ES-I3 (cell line): ENCODE measurements around the gene PTPRE.

Source experiments
- H3K36me3 ChIP-seq: 2 replicates; pipeline ENCODE4 v1.6.1; 2013; ENCODE audit warnings: mild to moderate bottlenecking, low read length, control low read depth, moderate library complexity; ENCODE audit not compliant: insufficient read depth
- H3K4me1 ChIP-seq: 2 replicates; pipeline ENCODE4 v1.6.1; 2013; ENCODE audit warnings: mild to moderate bottlenecking, control low read depth, low read length; ENCODE audit not compliant: insufficient read depth
- H3K9ac ChIP-seq: 2 replicates; pipeline ENCODE4 v1.6.1; 2013; ENCODE audit warnings: low read depth, mild to moderate bottlenecking, low read length, moderate library complexity
- H3K9me3 ChIP-seq: 2 replicates; pipeline ENCODE4 v1.6.1; 2013; ENCODE audit warnings: mild to moderate bottlenecking, low read length, moderate library complexity; ENCODE audit not compliant: control insufficient read depth, insufficient read depth

The PTPRE gene

GRCh38 chr10:128059266-128059981, 152.5 kb downstream of the PTPRE start:
- H3K9me3 ChIP-seq: no peaks in the 10 kb centered on the region
- H3K9ac ChIP-seq: no peak overlapping the region
- H3K36me3 ChIP-seq: no peaks in the 10 kb centered on the region
- peaks cover 26% of the 10 kb centered on the region for H3K4me1 ChIP-seq

- Histone ChIP-seq H3K9ac (no peak overlapping the region), H3K9me3 (no peaks in the 10 kb centered on the region), H3K36me3 (no peaks in the 10 kb centered on the region), H3K4me1 (peaks cover 27% of the 10 kb centered on the region)
Observed at GRCh38 chr10:128059982-128060293, 153.0 kb downstream of the PTPRE start.

- no peaks in the 10 kb centered on the region for H3K36me3 ChIP-seq
- H3K9me3 ChIP-seq: no peaks in the 10 kb centered on the region
- no peak overlapping the region for H3K9ac ChIP-seq
- H3K4me1 ChIP-seq: peaks cover 27% of the 10 kb centered on the region
Observed at GRCh38 chr10:128060341-128061250, 153.7 kb downstream of the PTPRE start.

- peaks cover 27% of the 10 kb centered on the region for H3K4me1 ChIP-seq
- H3K36me3 ChIP-seq: no peaks in the 10 kb centered on the region
- H3K9ac ChIP-seq: no peak overlapping the region
- H3K9me3 ChIP-seq: no peaks in the 10 kb centered on the region
Observed at GRCh38 chr10:128061306-128062300, 154.7 kb downstream of the PTPRE start.

GRCh38 chr10:128062331-128062880, 155.5 kb downstream of the PTPRE start:
- peaks cover 27% of the 10 kb centered on the region for H3K4me1 ChIP-seq
- H3K9ac ChIP-seq: no peak overlapping the region
- no peaks in the 10 kb centered on the region for H3K36me3 ChIP-seq

GRCh38 chr10:128062881-128063563, 156.1 kb downstream of the PTPRE start:
- Histone ChIP-seq H3K4me1 (peaks cover 27% of the 10 kb centered on the region), H3K9ac (no peak overlapping the region), H3K36me3 (no peaks in the 10 kb centered on the region), H3K9me3 (no peaks in the 10 kb centered on the region)

More at GRCh38 chr10:128062331-128062880, 155.5 kb downstream of the PTPRE start:
- no peaks in the 10 kb centered on the region for H3K9me3 ChIP-seq

GRCh38 chr10:128063736-128064107, 156.8 kb downstream of the PTPRE start:
- peaks cover 27% of the 10 kb centered on the region for H3K4me1 ChIP-seq

GRCh38 chr10:128064108-128064969, 157.4 kb downstream of the PTPRE start:
- Histone ChIP-seq H3K9ac (no peak overlapping the region), H3K9me3 (no peaks in the 10 kb centered on the region), H3K36me3 (no peaks in the 10 kb centered on the region), H3K4me1 (peaks cover 27% of the 10 kb centered on the region)

More at GRCh38 chr10:128063736-128064107, 156.8 kb downstream of the PTPRE start:
- no peak overlapping the region for H3K9ac ChIP-seq
- H3K36me3 ChIP-seq: no peaks in the 10 kb centered on the region
- H3K9me3 ChIP-seq: no peaks in the 10 kb centered on the region

GRCh38 chr10:128064970-128065580, 158.2 kb downstream of the PTPRE start:
- no peak overlapping the region for H3K9ac ChIP-seq
- no peaks in the 10 kb centered on the region for H3K9me3 ChIP-seq
- H3K36me3 ChIP-seq: no peaks in the 10 kb centered on the region
- peaks cover 27% of the 10 kb centered on the region for H3K4me1 ChIP-seq

GRCh38 chr10:128065881-128066534, 159.1 kb downstream of the PTPRE start:
- H3K9me3 ChIP-seq: no peaks in the 10 kb centered on the region
- no peaks in the 10 kb centered on the region for H3K36me3 ChIP-seq
- H3K4me1 ChIP-seq: peaks cover 27% of the 10 kb centered on the region
- no peak overlapping the region for H3K9ac ChIP-seq

- H3K4me1 ChIP-seq: peaks cover 25% of the 10 kb centered on the region
- H3K9me3 ChIP-seq: no peaks in the 10 kb centered on the region
- H3K9ac ChIP-seq: no peak overlapping the region
- H3K36me3 ChIP-seq: no peaks in the 10 kb centered on the region
Observed at GRCh38 chr10:128066870-128067382, 160.0 kb downstream of the PTPRE start.
